ENCODE measurements around the gene TINAG.
"Not testable (repeated sequence)": the region's sequence is repeated elsewhere in the genome, so short reads cannot be mapped to it uniquely, and the experiment has no call there.

Gene TINAG

GRCh38 chr6:54320871-54321270 lies 12.6 kb downstream of the TINAG start:
- no peak for TF ChIP-seq CTCF (IDR thresholded peaks at IDR 0.05; ENCODE audit: insufficient read depth, low read length, poor library complexity, severe bottlenecking)
- no peak for TF ChIP-seq EZH2phosphoT487 (conservative IDR thresholded peaks at IDR 0.05; ENCODE audit: low read length)
- H3K9ac ChIP-seq (ENCODE audit: low read length), result no peak overlapping the region
- no peak overlapping the region for H2AFZ ChIP-seq (ENCODE audit: low read depth, low read length, severe bottlenecking)
- H3F3A ChIP-seq (ENCODE audit: insufficient read depth), result no peaks in the 10 kb centered on the region
- no peak overlapping the region for H3K27ac ChIP-seq (ENCODE audit: low read depth, low read length)
- no peak overlapping the region for H3K4me2 ChIP-seq (ENCODE audit: low read depth, low read length, poor library complexity, severe bottlenecking)
- H3K9me3 ChIP-seq (ENCODE audit: insufficient read depth, low read length), result no peaks in the 10 kb centered on the region
- no peaks in the 10 kb centered on the region for H3K36me3 ChIP-seq (ENCODE audit: low read length)
- H3K27me3 ChIP-seq (ENCODE audit: low read length), result no peaks in the 10 kb centered on the region
- H4K20me1 ChIP-seq (ENCODE audit: low read depth, low read length), result no peaks in the 10 kb centered on the region
- no peaks in the 10 kb centered on the region for H3K79me2 ChIP-seq (ENCODE audit: insufficient read depth, low read length)
- H3K9me2 ChIP-seq (replicated peaks; ENCODE audit: insufficient read depth, low read length), result no peaks in the 10 kb centered on the region
- no peak overlapping the region for H3K4me3 ChIP-seq (ENCODE audit: insufficient read depth, low read length, poor library complexity, severe bottlenecking)

GRCh38 chr6:54327631-54328030 lies 19.4 kb downstream of the TINAG start:
- Histone ChIP-seq H3K9me3 (ENCODE audit: insufficient read depth, low read length) (no peaks in the 10 kb centered on the region), H3K9me2 (replicated peaks; ENCODE audit: insufficient read depth, low read length) (no peaks in the 10 kb centered on the region), H3K4me2 (ENCODE audit: low read depth, low read length, poor library complexity, severe bottlenecking) (no peak overlapping the region), H3K27ac (ENCODE audit: low read depth, low read length) (no peak overlapping the region), H3K36me3 (ENCODE audit: low read length) (no peaks in the 10 kb centered on the region), H3K9ac (ENCODE audit: low read length) (no peak overlapping the region), H3K4me3 (ENCODE audit: insufficient read depth, low read length, poor library complexity, severe bottlenecking) (no peak overlapping the region), H3K79me2 (ENCODE audit: insufficient read depth, low read length) (no peaks in the 10 kb centered on the region), H3K27me3 (ENCODE audit: low read length) (no peaks in the 10 kb centered on the region), H3F3A (ENCODE audit: insufficient read depth) (no peaks in the 10 kb centered on the region), H2AFZ (ENCODE audit: low read depth, low read length, severe bottlenecking) (no peak overlapping the region), H4K20me1 (ENCODE audit: low read depth, low read length) (no peaks in the 10 kb centered on the region)
- TF ChIP-seq CTCF (IDR thresholded peaks at IDR 0.05; ENCODE audit: insufficient read depth, low read length, poor library complexity, severe bottlenecking) (no peak), EZH2phosphoT487 (conservative IDR thresholded peaks at IDR 0.05; ENCODE audit: low read length) (no peak)

GRCh38 chr6:54331571-54331970 lies 23.3 kb downstream of the TINAG start:
- H3K27me3 ChIP-seq (ENCODE audit: low read length); H4K20me1 ChIP-seq (ENCODE audit: low read depth, low read length); H3K4me3 ChIP-seq (ENCODE audit: insufficient read depth, low read length, poor library complexity, severe bottlenecking); H3K9me3 ChIP-seq (ENCODE audit: insufficient read depth, low read length); H3K79me2 ChIP-seq (ENCODE audit: insufficient read depth, low read length); H3K27ac ChIP-seq (ENCODE audit: low read depth, low read length); H3K9ac ChIP-seq (ENCODE audit: low read length); H3K4me2 ChIP-seq (ENCODE audit: low read depth, low read length, poor library complexity, severe bottlenecking); H3K9me2 ChIP-seq (replicated peaks; ENCODE audit: insufficient read depth, low read length); H3F3A ChIP-seq (ENCODE audit: insufficient read depth); H3K36me3 ChIP-seq (ENCODE audit: low read length); H2AFZ ChIP-seq (ENCODE audit: low read depth, low read length, severe bottlenecking): not testable (repeated sequence)

- Histone ChIP-seq H3K9ac (ENCODE audit: low read length) (no peak overlapping the region), H2AFZ (ENCODE audit: low read depth, low read length, severe bottlenecking) (no peak overlapping the region), H3F3A (ENCODE audit: insufficient read depth) (peaks cover 4% of the 10 kb centered on the region; the same call in 1 of the 2 replicates), H3K36me3 (ENCODE audit: low read length) (no peaks in the 10 kb centered on the region), H3K9me3 (ENCODE audit: insufficient read depth, low read length) (no peaks in the 10 kb centered on the region), H3K4me3 (ENCODE audit: insufficient read depth, low read length, poor library complexity, severe bottlenecking) (no peak overlapping the region), H3K27ac (ENCODE audit: low read depth, low read length) (no peak overlapping the region), H3K4me2 (ENCODE audit: low read depth, low read length, poor library complexity, severe bottlenecking) (no peak overlapping the region), H3K27me3 (ENCODE audit: low read length) (no peaks in the 10 kb centered on the region), H3K9me2 (replicated peaks; ENCODE audit: insufficient read depth, low read length) (no peaks in the 10 kb centered on the region), H4K20me1 (ENCODE audit: low read depth, low read length) (no peaks in the 10 kb centered on the region), H3K79me2 (ENCODE audit: insufficient read depth, low read length) (no peaks in the 10 kb centered on the region)
- no peak for TF ChIP-seq CTCF (IDR thresholded peaks at IDR 0.05; ENCODE audit: insufficient read depth, low read length, poor library complexity, severe bottlenecking)
- no peak for TF ChIP-seq EZH2phosphoT487 (conservative IDR thresholded peaks at IDR 0.05; ENCODE audit: low read length)
Observed at GRCh38 chr6:54335871-54336270, 27.6 kb downstream of the TINAG start.
